HG03457 (cell line): ENCODE results near the gene CDC42SE2.
A peak's percentile ranks its signal among the peaks of the same experiment; 100 is the strongest.
"Not testable (repeated sequence)": the region's sequence is repeated elsewhere in the genome, so short reads cannot be mapped to it uniquely, and the experiment has no call there.

ENCODE experiments used
- ATAC-seq: cut with Tn5 transposase; IDR thresholded peaks from one replicate; pipeline ENCODE4 v1.9.1; 2021; ENCODE audit warnings: moderate number of reproducible peaks; ENCODE audit not compliant: unreplicated experiment

CDC42SE2 gene

GRCh38 chr5:131386779-131387178, 122.9 kb downstream of the CDC42SE2 start:
- no peak for ATAC-seq

- ATAC-seq = no peak
Measured at GRCh38 chr5:131387255-131387654, 123.4 kb downstream of the CDC42SE2 start.

DNA sequence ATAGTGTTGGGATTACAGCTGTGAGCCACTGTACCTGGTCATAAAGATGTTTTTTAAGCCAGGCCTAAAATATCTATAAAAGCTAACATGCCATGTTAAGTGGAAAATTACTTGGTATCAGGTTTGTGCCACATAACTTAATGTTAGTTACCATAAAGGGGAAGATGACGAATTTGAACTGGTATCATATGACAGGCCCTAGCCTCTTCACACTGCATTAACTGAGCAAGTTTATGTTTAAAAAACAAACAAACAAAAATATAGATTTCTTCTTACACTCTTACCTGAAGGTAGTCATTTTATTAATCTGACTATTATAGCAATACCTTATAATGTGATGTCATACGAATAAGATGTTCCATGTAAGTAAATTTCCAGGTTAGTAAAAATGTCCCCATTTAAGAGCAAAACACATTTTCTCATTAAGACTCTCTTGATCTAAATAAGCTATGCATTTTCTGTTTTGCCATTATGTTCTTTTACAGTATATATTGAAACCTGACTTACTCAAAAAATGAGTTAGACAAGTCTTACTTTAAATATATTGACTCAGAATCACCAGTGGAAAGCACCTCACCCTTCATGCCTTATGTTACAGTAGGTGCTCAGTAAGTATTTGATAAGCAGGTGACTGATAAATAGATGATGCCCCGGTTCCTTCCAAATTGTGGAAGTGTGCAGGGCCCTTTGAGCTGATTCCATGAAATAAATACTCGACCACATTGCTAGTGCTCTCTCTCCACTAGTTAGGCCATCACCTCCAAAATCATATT, 125.4 kb downstream of the CDC42SE2 start:
- no peak for ATAC-seq

- ATAC-seq = no peak
Measured at GRCh38 chr5:131389869-131390265, 126.0 kb downstream of the CDC42SE2 start.

DNA sequence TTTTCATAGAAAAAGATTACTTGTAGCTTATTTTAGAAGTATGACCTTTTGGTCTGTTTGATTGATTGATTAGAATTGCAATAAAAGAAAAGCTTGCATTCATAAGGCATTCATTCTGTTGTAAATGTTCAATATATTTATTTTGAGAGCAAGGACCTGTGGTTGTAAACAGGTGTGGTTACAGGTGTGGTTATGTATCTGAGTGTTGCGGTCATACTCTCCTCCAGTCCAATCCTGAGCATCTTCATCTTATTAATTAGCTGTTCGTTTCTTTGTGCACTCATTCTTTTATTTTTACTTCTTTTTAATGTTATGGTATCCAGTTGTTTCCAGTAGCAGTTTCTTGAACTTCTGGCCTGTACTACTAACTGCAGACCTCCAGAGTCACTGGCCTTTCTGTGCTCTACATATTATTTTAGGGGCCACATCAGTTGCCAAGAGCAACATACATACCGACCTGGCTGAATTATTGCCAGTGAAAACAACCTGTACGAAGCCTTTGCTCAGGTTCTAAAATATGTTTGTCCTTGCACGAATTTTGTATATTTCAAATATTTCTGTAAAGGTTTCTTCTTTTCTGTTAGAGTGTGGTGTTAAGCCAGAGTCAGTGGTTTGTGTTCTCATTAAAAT, 128.7 kb downstream of the CDC42SE2 start:
- no peak for ATAC-seq

DNA sequence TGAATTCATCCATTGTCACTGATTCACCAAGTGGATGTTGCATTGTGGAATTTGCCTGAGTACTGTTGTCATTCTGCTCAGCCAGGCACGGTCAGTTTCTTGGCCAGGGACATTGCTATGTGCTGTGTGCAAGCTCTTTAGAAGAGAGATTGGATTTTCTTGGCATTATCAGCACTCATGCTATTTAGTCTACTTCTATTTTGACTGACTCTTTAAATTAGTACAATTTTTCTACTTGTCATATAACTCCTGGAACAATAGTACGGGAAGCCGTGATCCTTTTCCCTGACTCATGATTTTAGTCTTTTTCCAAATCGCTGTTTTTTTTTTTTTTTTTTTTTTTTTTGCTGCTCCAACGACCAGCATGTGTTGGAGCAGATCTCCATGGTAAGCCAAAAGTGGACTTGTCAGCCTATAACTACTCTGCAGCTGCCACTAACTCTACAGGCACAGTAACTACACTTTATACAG, 129.7 kb downstream of the CDC42SE2 start:
- ATAC-seq = no peak

DNA sequence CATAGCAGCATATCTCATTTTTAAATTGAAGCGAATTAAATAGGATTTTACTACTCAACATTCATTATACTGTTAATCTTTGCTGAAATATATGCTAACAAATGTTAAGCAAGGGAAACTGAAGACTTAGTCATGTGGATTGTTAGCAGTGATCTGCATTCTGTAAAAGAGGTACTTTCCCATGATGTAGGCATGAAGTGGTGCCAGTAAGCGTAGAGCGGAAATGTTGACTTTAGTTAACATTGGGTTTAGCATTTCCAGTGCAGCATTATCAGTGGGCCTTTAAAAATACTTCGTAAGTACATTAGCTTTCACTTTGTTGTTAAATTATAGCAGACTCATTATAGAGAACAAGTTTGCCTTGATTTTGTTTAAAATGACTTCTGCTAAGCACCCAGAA, 130.3 kb downstream of the CDC42SE2 start:
- ATAC-seq = peak; percentile 71

DNA sequence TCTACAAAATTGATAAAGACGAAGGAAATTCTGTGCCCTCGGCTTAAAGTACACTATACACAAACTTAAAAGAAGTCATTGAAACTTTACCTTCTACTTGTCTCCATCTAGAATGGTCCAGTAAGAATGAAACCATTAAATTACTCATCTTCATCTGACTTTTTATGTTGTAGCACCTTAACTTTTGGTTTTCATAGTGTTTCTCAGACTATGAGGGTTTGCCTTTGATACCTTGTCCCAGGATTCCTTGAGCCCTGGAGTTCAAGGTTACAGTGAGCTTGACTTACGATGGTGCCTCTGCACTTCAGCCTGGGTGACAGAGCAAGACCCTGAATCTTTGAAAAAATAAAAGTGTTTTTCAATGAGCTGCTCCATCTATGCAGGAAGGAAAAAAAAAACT, 132.2 kb downstream of the CDC42SE2 start:
- ATAC-seq = peak; percentile 73

- no peak for ATAC-seq
Measured at GRCh38 chr5:131396630-131397273, 132.9 kb downstream of the CDC42SE2 start.

DNA sequence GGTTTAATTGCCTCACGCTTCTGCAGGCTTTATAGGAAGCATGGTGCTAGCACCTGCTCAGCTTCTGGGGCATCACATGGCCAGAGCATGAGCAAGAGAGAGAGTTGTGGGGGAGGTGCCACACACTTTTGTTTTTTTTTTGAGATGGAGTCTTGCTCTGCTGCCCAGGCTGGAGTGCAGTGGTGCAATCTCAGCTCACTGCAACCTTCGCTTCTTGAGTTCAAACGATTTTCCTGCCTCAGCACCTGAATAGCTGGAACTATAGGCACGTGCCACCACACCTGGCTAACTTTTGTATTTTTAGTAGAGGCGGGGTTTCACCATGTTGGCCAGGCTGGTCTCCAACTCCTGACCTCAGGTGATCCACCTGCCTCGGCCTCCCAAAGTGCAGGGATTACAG, 135.2 kb downstream of the CDC42SE2 start:
- ATAC-seq = not testable (repeated sequence)

DNA sequence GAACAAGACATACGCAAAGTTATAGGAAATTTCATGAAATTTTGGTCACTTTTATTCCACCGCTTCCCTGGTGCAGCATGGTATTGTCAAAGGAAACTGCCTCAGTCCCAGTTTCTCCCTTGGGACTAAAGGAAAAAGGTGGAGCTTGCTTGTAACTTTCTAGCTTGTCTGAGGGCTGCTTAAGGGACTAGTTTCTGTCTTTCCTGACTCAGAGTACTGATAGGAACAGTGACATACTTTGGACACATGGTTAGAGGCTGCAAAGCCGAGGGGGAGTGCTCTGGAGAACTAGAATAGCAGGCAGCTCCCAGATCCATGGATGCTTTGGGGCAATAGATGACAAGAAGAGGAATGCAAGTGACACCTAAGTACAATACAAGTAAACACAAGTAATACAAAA, 136.7 kb downstream of the CDC42SE2 start:
- ATAC-seq = no peak

DNA sequence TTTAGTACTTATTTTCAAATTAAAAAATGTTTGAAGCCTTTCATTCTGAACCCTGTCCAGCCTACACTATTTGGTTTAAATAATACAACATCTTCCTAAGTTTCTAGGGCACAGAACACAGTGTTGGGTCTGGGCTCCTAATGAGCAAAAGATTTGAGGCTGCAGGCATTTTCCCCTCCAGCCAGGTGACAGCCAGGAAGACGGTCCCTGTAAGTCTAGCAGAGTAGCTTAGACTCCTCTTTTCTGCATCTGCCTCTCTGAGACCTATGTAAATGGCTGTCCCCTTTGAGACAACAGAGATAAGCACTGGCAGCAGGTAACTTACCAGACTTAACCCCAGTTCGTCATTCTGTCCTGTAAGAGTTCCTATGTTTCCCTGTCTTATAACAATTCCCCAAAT, 141.8 kb downstream of the CDC42SE2 start:
- no peak for ATAC-seq

DNA sequence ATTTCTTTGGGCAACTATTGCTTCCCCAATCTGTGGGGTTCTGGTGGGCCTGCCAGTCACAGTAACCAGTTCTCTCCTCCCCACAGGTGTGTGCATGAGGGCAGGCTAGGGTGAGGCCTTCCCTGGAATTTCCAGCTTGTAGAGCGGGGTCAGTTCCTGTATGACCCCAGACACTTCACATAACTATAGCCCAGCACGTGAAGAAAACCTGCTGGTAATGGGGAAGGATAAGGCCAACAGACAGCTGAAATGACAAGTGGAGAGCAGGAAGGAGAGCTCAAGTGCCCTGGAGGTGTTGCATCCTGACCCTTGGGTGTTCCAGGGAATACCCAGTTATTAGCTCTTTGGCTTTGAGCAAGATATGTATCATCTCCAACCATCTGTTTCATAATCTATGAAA, 142.2 kb downstream of the CDC42SE2 start:
- ATAC-seq = no peak

DNA sequence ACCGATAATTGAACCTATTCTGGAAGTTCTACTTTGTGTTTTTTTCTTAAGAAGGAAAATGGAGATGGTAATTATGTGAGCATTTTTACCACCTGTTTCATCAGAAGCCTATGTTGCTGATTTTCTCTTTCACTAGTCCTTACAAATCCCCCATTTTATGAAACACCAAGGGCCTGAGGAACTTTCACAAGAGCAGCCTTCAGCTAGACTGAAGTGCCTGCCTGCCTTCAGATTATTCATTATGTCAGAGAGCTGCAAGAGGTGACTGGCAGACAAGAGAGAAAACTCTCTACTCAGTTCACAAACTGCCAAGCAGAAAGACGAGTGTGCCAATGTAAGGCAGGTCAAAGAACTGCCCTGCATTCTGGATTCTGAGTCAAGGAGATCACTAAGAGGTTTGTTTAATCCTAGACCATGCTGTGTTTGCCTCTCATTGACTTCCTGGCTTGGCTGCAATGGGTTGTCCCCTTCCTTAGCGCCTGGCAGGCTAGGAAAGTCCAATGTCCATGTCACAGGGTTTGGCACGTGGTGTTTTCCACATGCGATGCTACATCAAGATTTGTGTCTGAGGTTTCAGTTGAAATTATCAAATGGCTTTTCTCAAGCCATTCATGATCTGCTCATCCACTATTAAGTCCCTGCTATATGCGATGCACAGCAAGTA, 143.3 kb downstream of the CDC42SE2 start:
- no peak for ATAC-seq

DNA sequence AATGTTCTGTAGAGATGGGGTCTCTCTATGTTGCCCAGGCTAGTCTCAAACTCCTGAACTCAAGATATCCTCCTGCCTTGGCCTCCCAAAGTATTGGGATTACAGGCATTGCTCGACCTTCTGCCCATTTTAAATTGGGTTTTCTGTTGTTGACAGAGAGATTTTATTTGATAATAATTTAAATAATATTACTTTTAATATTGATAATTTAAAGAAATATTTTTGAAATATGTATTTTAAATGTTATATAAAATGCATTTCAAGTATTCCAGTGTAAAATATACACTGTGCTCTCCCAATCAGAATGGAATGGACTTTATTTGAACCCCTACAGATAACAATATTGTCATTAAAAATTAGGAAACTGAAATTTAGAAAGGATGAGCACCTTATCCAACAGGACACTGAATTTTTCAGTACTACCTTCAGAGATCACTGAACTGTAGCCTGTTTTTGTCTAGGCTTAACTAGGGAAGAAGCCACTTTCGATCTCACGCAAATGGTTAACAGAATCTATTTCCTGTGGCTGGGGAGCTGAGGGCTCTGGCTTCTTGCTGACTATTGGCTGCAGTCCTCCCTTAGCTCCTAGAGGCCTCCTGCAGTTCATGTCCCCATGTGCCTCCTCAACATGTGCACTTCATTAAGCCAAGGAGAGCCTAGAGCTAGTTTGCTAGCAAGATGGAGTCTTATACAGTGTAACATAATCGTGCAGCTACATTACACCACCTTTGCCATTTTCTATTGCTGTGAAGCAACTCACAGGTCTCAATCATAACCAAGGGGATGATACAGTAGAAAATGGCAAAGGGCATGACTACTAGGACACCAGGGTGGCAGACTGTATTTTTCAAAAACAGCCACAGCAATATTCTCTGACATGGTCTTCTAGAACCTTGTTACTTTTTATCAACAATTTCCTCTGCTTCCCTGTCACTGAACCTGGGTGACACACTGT, 150.0 kb downstream of the CDC42SE2 start:
- peak; percentile 77 for ATAC-seq

DNA sequence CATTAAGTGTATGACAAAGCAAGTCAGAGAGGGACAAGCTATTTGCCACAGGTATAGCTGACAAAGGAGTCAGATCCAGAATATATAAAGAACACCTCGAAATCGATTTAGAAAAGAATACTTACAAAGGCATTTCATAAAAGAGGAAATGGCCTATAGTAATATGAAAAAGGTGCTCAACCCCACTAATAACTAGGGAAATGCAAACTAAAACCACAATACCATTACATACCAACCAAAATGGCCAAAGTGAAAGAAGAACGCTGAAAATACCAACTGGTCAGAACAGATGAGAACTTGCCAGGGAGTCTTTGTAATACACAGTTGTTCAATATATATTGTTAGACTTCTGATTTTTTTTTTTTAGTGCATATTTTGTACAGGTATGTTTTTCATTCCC, 152.9 kb downstream of the CDC42SE2 start:
- peak; percentile 65 for ATAC-seq

DNA sequence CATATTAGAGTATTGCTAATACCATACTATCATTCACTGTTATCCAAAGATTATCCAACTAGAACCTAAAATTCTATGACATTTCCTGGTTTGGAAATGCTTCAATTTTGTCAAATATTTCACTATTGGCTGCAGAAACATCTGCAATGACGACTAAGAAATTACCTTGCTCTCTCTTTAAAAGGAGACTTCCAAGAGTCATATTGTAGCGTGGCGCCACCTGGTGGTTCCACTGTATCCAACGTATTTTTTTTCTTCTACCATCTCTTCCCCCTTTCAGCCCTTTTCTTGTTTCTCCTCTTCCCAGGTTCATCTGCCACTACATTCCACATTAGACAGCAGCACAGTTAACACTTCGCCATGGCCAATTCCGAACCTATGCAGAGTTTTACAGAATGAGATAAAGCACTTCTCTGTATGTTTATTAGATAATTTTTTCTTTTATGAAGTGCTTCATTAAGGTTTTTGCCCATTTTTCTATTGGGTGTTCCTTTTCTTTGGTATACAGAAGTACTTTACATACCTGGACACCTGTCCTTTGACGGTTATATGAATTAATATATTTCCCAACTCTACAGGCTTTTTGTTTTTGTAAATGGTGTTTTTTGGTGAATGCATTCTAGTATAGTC, 153.5 kb downstream of the CDC42SE2 start:
- peak; percentile 33 for ATAC-seq

- no peak for ATAC-seq
Measured at GRCh38 chr5:131418846-131419245, 155.0 kb downstream of the CDC42SE2 start.

GRCh38 chr5:131419877-131420276, 156.0 kb downstream of the CDC42SE2 start:
- ATAC-seq = no peak

DNA sequence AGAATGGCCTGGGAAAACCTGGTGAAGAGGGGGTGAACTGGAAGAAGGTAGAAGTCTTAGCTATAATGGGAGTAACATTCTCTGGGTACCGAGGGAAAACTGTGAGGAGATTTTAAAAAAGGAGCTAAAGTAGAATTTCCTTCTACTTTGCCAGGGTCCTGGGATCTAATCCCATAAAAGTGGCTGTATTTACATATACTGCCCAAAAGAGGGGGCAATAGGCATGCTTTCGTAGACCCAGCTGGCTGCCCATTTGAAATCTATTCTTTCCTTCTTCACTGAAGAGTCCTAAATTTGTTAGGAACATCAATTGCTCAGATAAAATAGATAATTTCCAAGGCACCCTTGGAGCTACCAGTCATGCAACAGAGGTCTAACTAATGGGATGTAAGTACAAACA, 159.2 kb downstream of the CDC42SE2 start:
- ATAC-seq = no peak
